HFF-Myc (cell line): Measurements from ENCODE around the gene GSTO2.

ENCODE experiments used
- DNase-seq: peaks from one replicate; pipeline ENCODE4 v3.0.0-alpha.2; 2011; ENCODE audit warnings: low read depth; ENCODE audit errors: extremely low read depth
- H3K4me3 ChIP-seq: replicated peaks from 2 replicates; pipeline ENCODE4 v1.5.1; 2011; ENCODE audit warnings: low read depth, mild to moderate bottlenecking, control low read depth, low read length
- CTCF ChIP-seq: IDR thresholded peaks from 2 replicates; pipeline ENCODE4 v1.5.1; 2012; ENCODE audit warnings: mild to moderate bottlenecking, low read depth, low read length, control low read depth; ENCODE audit errors: missing control alignments

Gene GSTO2

GRCh38 chr10:104257235-104257634 is 11.7 kb upstream of the GSTO2 start:
- H3K4me3 ChIP-seq = no peak overlapping the region
- DNase-seq = no peak

GRCh38 chr10:104258209-104258608 is 10.8 kb upstream of the GSTO2 start:
- no peak for TF ChIP-seq CTCF
- no peak for DNase-seq

More at GRCh38 chr10:104257235-104257634, 11.7 kb upstream of the GSTO2 start:
- no peak for TF ChIP-seq CTCF

DNA sequence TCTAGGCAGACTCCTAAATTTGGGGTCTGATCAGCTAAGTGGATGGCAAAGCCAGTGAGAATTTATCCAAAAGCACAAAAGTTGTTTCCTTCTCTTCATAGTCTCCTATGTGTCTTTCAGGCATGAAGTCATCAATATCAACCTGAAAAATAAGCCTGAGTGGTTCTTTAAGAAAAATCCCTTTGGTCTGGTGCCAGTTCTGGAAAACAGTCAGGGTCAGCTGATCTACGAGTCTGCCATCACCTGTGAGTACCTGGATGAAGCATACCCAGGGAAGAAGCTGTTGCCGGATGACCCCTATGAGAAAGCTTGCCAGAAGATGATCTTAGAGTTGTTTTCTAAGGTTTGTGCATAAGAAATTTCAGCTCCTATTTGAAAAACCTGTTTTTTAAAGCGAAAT is 9.5 kb upstream of the GSTO2 start:
- no peak for DNase-seq
- TF ChIP-seq CTCF = no peak

More at GRCh38 chr10:104258209-104258608, 10.8 kb upstream of the GSTO2 start:
- no peak overlapping the region for H3K4me3 ChIP-seq

GRCh38 chr10:104259999-104260774 is 8.8 kb upstream of the GSTO2 start:
- no peak overlapping the region for H3K4me3 ChIP-seq
- TF ChIP-seq CTCF = no peak
- no peak for DNase-seq

More for the DNA sequence above, 9.5 kb upstream of the GSTO2 start:
- H3K4me3 ChIP-seq = no peak overlapping the region

DNA sequence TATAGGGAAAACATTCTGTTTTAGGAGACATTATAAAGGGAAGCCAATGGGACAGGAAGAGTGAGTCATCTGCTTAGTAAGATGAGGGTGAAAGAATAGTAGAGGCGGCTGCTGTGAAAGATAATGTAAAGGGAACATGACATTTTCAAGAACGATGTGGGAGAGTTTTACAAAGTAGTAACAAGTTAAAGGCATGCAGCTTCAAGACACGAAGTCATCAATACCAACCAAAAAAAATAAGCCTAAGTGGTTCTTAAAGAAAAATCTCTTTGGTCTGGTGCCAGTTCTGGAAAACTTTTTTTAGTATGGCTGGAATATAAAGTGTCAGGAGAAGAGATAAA is 8.2 kb upstream of the GSTO2 start:
- H3K4me3 ChIP-seq = no peak overlapping the region
- no peak for DNase-seq
- TF ChIP-seq CTCF = no peak

- H3K4me3 ChIP-seq = no peak overlapping the region
- DNase-seq = no peak
- no peak for TF ChIP-seq CTCF
These were observed 6.9 kb upstream of the GSTO2 start for GRCh38 chr10:104262055-104262454.

DNA sequence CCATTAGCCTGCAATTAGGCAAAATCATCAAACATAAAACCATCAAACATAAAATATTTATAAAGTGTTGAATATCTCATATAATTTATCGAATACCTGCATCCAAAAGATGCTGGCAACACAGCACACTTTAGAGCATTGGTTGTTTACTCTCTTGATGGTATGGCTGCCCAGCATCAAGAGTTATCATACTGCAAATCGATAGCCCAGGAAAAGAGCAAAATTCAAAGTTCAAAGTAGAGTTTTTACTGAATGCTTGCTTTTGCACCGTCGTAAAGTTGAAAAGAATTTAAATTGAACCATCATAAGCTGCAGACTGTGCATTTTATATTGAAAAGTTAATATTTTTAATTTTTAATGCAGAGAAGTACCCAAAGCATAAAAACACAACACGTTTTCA is 4.2 kb upstream of the GSTO2 start:
- TF ChIP-seq CTCF = no peak
- DNase-seq = no peak

More for the DNA sequence above, 4.2 kb upstream of the GSTO2 start:
- H3K4me3 ChIP-seq = no peak overlapping the region
